SH-SY5Y (cell line): Measurements from ENCODE around the gene UTP4.

Source experiments
- GATA2 ChIP-seq: IDR thresholded peaks from 2 replicates; pipeline ENCODE4 v1.6.1; 2011; ENCODE audit warnings: mild to moderate bottlenecking, low read depth, low read length
- GATA3 ChIP-seq: IDR thresholded peaks from 2 replicates; pipeline ENCODE4 v1.6.1; 2011; ENCODE audit warnings: low read depth, mild to moderate bottlenecking, low read length, moderate library complexity

DNA sequence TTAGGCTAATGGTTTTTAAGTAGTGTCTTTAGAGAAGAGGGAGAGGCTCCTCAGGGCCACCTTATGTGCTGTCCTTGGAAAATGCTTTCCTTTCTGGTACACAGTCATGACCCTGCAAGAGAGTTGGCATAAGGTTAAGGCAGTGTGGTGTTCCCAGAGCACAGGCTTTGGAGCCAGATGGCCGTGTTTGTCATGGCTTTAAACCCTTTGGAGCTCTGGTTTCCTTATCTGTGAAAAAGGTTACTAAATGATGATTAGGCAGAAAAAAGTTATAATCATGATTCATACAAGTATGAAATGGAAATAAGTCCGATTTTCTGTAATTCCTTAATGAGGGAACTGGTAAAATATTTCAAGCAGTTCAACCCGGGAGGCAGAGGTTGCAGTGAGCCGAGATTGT lies 13.2 kb downstream of the UTP4 start:
- TF ChIP-seq GATA2 (no peak), GATA3 (no peak)
